ENCODE data around the gene MIPOL1. TPM values are rescaled to one million over a fixed set of nuclear protein-coding genes. Genes with fewer than 3 reads are reported as not detected.

The MIPOL1 gene
- total and polyA plus RNA-seq, 7 donors: 0.77 to 5.6 (median 5.1) TPM

DNA sequence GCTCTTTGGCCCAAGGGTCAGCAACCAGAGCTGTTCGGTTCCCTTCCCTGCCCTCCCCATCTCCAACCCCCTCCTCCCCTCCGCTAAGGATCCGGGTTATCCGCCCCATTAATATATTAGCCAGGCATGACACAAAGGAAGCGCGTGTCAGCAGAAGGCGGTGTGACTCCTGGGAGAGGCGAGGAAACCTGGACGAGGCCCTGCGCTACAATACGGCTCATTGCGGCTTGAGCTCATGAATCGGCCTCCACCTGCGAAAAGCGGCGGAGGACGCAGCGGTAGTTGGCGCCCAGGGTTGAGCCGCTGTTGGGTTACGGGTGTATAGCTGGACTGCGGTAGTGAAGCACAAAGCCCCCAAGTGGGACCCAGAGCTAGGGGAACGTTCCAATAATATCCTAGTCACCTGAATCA is 387.4 kb downstream of the MIPOL1 start:
- ATAC-seq (no peak), DNase-seq (no peak)
- 5 to 11% (median 8%) methylated on average over 23 of the region's 23 CpGs for WGBS, 3 donors
- no peaks in the 10 kb centered on the region for H3K9me3 ChIP-seq
- peaks cover 8% of the 10 kb centered on the region for H3K4me1 ChIP-seq
- intact Hi-C loops (cut with DNase I): no loop called here
- peaks cover 1 to 89% (median 38%) of the 10 kb centered on the region in 3 donors for H3K27me3 ChIP-seq (ENCODE audit: insufficient read depth in 3 of 3, low read length in 2 of 3)
- H3K36me3 ChIP-seq (ENCODE audit: insufficient read depth in 1 of 2, low read depth in 1 of 2): no peaks in the 10 kb centered on the region
- H3K27ac ChIP-seq: no peak overlapping the region
- no peak overlapping the region for H3K4me3 ChIP-seq
- TF ChIP-seq, protein P1, sequence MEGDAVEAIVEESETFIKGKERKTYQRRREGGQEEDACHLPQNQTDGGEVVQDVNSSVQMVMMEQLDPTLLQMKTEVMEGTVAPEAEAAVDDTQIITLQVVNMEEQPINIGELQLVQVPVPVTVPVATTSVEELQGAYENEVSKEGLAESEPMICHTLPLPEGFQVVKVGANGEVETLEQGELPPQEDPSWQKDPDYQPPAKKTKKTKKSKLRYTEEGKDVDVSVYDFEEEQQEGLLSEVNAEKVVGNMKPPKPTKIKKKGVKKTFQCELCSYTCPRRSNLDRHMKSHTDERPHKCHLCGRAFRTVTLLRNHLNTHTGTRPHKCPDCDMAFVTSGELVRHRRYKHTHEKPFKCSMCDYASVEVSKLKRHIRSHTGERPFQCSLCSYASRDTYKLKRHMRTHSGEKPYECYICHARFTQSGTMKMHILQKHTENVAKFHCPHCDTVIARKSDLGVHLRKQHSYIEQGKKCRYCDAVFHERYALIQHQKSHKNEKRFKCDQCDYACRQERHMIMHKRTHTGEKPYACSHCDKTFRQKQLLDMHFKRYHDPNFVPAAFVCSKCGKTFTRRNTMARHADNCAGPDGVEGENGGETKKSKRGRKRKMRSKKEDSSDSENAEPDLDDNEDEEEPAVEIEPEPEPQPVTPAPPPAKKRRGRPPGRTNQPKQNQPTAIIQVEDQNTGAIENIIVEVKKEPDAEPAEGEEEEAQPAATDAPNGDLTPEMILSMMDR (IDR thresholded peaks at IDR 0.05): no peak

DNA sequence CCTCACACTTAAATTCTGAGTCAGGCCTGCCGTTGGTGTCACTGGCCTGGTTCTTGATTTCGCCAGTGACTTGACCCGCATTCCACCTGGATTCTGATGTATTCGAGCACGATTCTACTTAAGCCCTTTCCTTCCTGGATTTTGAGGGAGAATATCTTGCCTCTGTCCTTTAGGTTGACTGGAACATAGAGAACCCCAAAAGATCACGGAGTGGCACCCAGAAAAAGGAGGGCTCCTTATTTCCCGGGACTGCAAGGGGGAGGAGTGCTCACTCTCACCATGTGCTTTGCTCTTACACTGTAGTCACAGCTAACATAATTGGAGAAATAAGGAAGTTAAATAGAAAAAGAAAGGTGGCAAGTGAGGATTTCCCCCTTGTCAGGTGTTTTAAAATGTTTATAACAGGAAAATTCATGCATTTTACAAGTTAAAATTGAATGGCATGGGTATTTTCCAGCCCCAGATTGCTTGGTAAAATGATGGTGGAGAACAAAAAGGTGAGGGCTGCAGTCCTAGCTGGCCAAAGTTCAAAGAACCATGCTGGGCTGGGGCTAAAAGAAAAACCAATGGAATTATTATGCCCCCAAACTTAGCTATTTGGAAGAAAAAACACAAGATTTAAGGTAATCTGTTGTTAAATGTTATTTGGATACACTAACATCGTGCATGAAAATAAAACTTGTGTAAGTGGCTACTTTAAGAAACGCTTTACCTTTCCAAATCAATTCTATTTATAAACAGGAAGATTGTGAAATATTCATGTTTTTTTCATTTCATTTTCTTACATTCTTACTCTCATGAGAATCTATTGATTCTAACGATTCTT is 388.4 kb downstream of the MIPOL1 start:
- DNase-seq (no peak), ATAC-seq (no peak)
- H3K4me1 ChIP-seq: peaks cover 8% of the 10 kb centered on the region
- no peaks in the 10 kb centered on the region for H3K9me3 ChIP-seq
- H3K27me3 ChIP-seq (ENCODE audit: insufficient read depth in 3 of 3, low read length in 2 of 3): peaks cover 5 to 94% (median 39%) of the 10 kb centered on the region in 3 donors
- no peak overlapping the region for H3K27ac ChIP-seq
- no peaks in the 10 kb centered on the region for H3K36me3 ChIP-seq (ENCODE audit: insufficient read depth in 1 of 2, low read depth in 1 of 2)
- no peak overlapping the region for H3K4me3 ChIP-seq
- TF ChIP-seq, protein P1 (IDR thresholded peaks at IDR 0.05): no peak
- intact Hi-C loops (cut with DNase I): no loop called here
- WGBS, 3 donors: 7 to 13% (median 11%) methylated on average over 10 of the region's 10 CpGs

DNA sequence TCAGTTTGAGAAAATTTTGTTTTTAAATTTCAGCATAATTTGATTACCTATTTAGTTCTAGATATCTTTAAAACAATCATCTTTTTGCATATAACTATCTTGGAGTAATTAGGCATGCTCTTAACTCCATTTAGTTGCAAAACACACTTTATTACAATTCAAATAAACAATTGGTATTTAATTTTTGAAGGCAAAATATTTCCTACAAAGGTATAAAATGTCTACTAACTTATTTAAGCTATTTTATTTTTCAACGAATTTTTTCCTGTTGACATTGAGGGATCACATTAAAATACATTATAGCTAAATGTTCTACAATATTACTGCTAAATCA is 389.0 kb downstream of the MIPOL1 start:
- peaks cover 8% of the 10 kb centered on the region for H3K4me1 ChIP-seq
- intact Hi-C loops (cut with DNase I): no loop called here
- ATAC-seq: no peak
- H3K27ac ChIP-seq: no peak overlapping the region
- 3 to 4% (median 4%) methylated on average over 1 of the region's 1 CpG for WGBS, 3 donors
- TF ChIP-seq, protein P1 (IDR thresholded peaks at IDR 0.05): no peak
- H3K27me3 ChIP-seq (ENCODE audit: insufficient read depth in 3 of 3, low read length in 2 of 3): peaks cover 5 to 95% (median 44%) of the 10 kb centered on the region in 3 donors
- no peak overlapping the region for H3K4me3 ChIP-seq
- H3K9me3 ChIP-seq: no peaks in the 10 kb centered on the region
- H3K36me3 ChIP-seq (ENCODE audit: insufficient read depth in 1 of 2, low read depth in 1 of 2): no peaks in the 10 kb centered on the region
- DNase-seq: no peak

DNA sequence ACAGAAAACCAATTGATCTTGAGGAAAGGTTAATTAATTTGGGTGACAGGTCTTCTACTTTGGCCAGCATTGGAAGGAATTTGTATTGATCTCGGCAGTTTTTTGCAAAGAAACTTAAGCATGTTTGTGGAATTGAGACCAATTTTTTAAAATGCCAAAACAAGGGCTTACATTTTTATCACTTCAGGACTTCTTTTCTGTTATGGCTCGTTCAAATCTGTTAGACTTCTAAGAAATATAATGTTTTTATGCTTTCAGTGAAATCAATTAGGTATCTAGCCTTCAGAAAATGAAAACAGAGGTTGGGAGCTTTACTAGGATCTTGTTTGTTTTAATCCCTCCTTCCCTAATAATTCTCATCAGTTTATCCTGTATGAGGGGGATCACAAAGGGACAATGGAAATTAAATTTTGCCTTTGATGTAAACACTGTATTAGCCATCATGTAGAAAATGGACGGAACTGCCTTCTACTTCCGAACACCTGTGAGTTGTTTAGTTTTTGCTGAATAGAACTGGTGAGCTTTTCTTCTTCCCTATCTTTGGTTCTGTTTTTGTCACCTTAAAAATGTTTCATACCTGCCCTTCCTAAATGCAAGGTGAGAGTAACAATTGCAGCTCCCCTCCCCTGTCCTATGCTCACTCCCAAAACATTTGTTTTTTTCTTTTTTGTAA is 389.5 kb downstream of the MIPOL1 start:
- ATAC-seq (no peak), DNase-seq (no peak)
- Histone ChIP-seq H3K9me3 (no peaks in the 10 kb centered on the region), H3K4me1 (peaks cover 8% of the 10 kb centered on the region), H3K4me3 (no peak overlapping the region), H3K27ac (no peak overlapping the region), H3K27me3 (ENCODE audit: insufficient read depth in 3 of 3, low read length in 2 of 3) (peaks cover 5 to 96% (median 49%) of the 10 kb centered on the region in 3 donors), H3K36me3 (ENCODE audit: insufficient read depth in 1 of 2, low read depth in 1 of 2) (no peaks in the 10 kb centered on the region)
- 13 to 19% (median 18%) methylated on average over 4 of the region's 4 CpGs for WGBS, 3 donors
- intact Hi-C loops (cut with DNase I): no loop called here
- TF ChIP-seq, protein P1 (IDR thresholded peaks at IDR 0.05): no peak

Measured in psoas muscle (tissue), 8 donors.